T-helper 17 cell (primary cell): ENCODE results near the gene IGSF3. TPM values are rescaled to one million over a fixed set of nuclear protein-coding genes. Genes with fewer than 3 reads are reported as not detected.
"Not testable (repeated sequence)": the region's sequence is repeated elsewhere in the genome, so short reads cannot be mapped to it uniquely, and the experiment has no call there.

Experiments
- ATAC-seq: fragments of 150-1000 bp; cut with Tn5 transposase; 2 replicates; pipeline ENCODE4 v1.10.0; 2021; ENCODE audit warnings: mild to moderate bottlenecking, moderate library complexity
- DNase-seq, 3 donors: peaks; one replicate each; pipeline versions ENCODE4 v3.0.0 to v3.0.0-alpha.2; 2020 to 2021
- H3K9me3 ChIP-seq: one replicate; pipeline ENCODE4 v1.7.0; 2013; ENCODE audit warnings: low read length, mild to moderate bottlenecking; ENCODE audit not compliant: control insufficient read depth, poor library complexity, severe bottlenecking
- H3K27ac Mint-ChIP-seq: one replicate; pipeline ENCODE4 v1.8.0; 2022; ENCODE audit warnings: mild to moderate bottlenecking, moderate library complexity, mixed read lengths
- H3K27me3 Mint-ChIP-seq: one replicate; pipeline ENCODE4 v1.8.0; 2022; ENCODE audit warnings: mixed read lengths
- H3K36me3 Mint-ChIP-seq: one replicate; pipeline ENCODE4 v1.8.0; 2022; ENCODE audit warnings: low read depth, mixed read lengths
- H3K4me1 Mint-ChIP-seq: one replicate; pipeline ENCODE4 v1.8.0; 2022; ENCODE audit warnings: mild to moderate bottlenecking, mixed read lengths
- H3K4me3 Mint-ChIP-seq: one replicate; pipeline ENCODE4 v1.8.0; 2022; ENCODE audit warnings: mild to moderate bottlenecking, moderate library complexity, mixed read lengths
- total RNA-seq, 4 donors: library from RNA in 2 of 4; stranded (reverse) in 2 of 4; gene quantifications; one replicate each; pipeline ENCODE4 v1.2.3 and lab custom pipeline; 2022 to 2026

Gene IGSF3
- total RNA-seq, 2 donors from 2014 or later, result 0.02 to 0.16 TPM

DNA sequence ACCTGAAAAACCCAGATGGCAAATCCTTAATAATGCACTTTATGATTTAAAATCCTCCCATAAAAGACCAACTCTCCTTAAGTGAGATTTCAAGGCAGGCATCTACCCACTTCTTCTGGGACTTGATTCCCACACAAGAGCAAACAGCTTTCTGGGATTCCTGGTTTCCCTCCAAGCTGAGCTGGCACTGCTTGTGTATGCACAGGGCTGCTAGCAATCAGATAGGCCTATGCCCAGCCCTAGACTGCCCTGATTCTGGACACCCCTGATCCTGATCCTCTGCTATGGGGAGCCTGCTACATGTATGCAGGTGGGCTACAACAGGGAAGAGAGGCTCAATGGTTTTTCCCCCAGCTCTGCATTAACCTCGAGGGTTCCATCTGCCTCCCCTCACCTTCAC, 60.1 kb downstream of the IGSF3 start:
- H3K9me3 ChIP-seq, DNase-seq, ATAC-seq, H3K4me3 Mint-ChIP-seq, H3K36me3 Mint-ChIP-seq, H3K4me1 Mint-ChIP-seq: not testable (repeated sequence)
- Mint-ChIP-seq H3K27ac (peak overlapping the region; percentile 46), H3K27me3 (peaks cover 15% of the 10 kb centered on the region)

GRCh38 chr1:116606067-116606466, 61.5 kb downstream of the IGSF3 start:
- H3K4me3 Mint-ChIP-seq, H3K4me1 Mint-ChIP-seq, DNase-seq, H3K9me3 ChIP-seq, H3K27me3 Mint-ChIP-seq, H3K36me3 Mint-ChIP-seq: not testable (repeated sequence)
- peak overlapping the region; percentile 54 for H3K27ac Mint-ChIP-seq
- ATAC-seq, result peak; percentile 78

GRCh38 chr1:116605315-116605714, 62.2 kb downstream of the IGSF3 start:
- ATAC-seq, result no peak
- Mint-ChIP-seq H3K36me3 (no peaks in the 10 kb centered on the region), H3K27me3 (no peaks in the 10 kb centered on the region), H3K4me1 (peaks cover 9% of the 10 kb centered on the region), H3K27ac (no peak overlapping the region), H3K4me3 (no peak overlapping the region)
- no peak for DNase-seq
- H3K9me3 ChIP-seq, result no peaks in the 10 kb centered on the region

DNA sequence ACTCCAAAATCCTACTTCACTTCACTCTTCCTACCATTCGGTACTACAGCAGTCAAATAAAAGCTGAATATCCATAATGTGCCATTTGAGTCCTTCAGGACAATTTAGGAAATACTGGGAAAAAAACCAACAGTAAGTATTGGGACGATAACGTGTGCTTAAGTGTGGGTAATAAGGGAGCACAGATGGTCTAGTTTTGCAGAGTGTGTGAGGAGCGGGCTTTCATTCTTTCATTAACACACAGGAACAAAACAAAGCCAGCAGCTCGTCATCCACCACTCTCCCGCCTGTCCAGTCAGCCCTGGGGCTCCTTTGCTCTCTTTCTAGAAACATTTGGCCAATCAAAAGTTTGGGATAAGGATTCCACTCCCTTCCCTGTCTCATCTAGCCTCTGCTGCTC, 63.1 kb downstream of the IGSF3 start:
- not testable (repeated sequence) for DNase-seq, H3K4me3 Mint-ChIP-seq, H3K4me1 Mint-ChIP-seq, H3K27ac Mint-ChIP-seq, ATAC-seq, H3K27me3 Mint-ChIP-seq, H3K36me3 Mint-ChIP-seq, H3K9me3 ChIP-seq

- not testable (repeated sequence) for H3K36me3 Mint-ChIP-seq, H3K27me3 Mint-ChIP-seq, DNase-seq, H3K9me3 ChIP-seq, ATAC-seq, H3K4me1 Mint-ChIP-seq, H3K4me3 Mint-ChIP-seq
- peak overlapping the region; percentile 63 for H3K27ac Mint-ChIP-seq
Observed at GRCh38 chr1:116603646-116604045, 63.9 kb downstream of the IGSF3 start.

DNA sequence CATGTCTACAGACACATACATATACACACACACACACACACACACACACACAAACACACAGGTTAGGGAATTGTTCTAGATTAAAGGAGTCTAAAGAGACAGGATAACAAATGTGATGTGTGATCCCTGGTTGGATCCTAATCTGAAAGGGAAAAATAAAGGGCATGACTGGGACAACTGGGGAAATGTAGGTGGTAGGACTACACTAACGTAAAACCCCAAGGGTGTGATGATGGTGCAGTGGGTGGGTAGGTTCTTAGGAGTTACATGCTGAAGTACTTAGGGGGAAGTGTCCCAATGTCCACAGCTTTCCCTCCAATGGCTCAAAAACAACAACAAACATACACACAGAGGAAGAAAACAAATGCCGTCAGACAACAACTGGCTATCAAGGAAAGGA, 68.2 kb downstream of the IGSF3 start:
- not testable (repeated sequence) for ATAC-seq, H3K27ac Mint-ChIP-seq, H3K4me1 Mint-ChIP-seq, DNase-seq, H3K36me3 Mint-ChIP-seq, H3K27me3 Mint-ChIP-seq, H3K9me3 ChIP-seq, H3K4me3 Mint-ChIP-seq

DNA sequence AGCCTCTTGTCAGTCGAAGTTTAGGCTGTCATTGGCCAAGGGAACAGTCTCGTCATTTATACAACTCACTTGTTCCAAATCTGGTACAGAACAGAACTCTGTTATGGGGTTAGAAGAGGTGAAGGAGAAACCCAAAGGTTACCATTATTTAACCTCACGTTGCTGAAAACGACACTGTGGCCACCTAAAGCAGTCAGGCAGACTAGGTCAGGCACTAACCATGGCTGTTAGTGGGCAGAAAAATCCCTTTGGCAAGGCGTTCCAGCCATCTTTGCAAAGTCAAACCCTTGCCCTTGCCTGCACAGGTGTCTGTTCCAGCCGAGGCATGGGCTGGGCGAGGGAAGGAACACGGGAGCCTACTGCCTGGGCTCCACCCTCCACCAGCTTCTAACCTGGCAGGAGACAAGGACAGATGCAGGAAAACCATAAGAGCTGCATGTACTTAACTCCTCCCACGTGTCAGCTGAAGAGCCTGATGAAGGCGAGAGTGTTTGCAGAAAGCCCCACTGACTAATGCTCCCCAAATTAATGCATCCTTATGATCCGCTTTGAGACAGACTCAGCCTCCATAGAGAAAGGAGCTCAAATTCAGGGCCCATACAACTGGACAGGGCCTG, 69.0 kb downstream of the IGSF3 start:
- DNase-seq, ATAC-seq, H3K27ac Mint-ChIP-seq, H3K9me3 ChIP-seq, H3K4me1 Mint-ChIP-seq, H3K27me3 Mint-ChIP-seq, H3K4me3 Mint-ChIP-seq, H3K36me3 Mint-ChIP-seq: not testable (repeated sequence)

DNA sequence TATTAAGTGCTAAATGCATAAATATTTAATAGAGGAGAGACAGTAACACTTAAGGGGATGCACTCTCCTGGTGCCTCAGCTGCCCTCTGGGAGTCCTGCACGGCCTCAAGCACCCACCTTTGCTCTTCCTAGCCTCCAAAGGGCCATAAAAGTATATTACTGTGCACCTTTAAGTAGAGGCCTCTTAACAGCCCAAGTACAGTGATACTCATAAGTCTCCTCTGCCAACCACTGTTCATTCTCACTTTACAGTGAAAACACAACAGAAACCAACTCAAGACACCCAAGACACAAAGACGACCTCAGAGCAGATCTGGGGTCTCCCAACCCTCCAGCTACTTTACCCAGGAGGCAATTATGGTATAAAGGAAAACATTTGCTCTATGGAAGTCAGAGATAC, 70.1 kb downstream of the IGSF3 start:
- not testable (repeated sequence) for H3K4me3 Mint-ChIP-seq, H3K27me3 Mint-ChIP-seq, H3K36me3 Mint-ChIP-seq, ATAC-seq, H3K27ac Mint-ChIP-seq, H3K9me3 ChIP-seq, DNase-seq
- H3K4me1 Mint-ChIP-seq, result peaks cover 11% of the 10 kb centered on the region

DNA sequence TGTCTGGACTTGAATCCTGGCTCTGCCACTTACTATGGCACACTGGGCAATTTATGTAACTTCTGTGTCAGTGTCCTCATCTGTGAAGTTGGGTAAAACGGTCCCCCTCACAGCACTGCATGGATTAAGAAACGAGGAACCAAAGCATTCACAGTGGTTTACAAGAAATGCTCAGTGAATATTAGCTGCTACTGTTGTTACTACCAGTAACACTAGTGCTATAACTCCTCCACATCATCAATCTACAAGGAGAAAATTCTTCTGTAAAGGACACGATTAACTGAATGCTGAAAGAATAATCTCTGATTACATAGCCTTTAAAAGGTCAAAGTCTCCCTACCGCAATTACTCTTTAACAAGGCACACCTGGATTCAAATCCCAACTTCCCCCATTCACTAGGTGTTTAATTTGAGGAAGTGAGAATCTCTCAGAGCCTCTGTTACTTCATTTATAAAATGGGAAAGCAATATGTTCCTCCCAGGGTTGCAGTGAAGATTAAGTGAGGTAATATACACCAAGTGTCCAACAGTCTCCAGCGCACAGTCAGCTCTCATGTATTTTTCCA, 70.7 kb downstream of the IGSF3 start:
- not testable (repeated sequence) for H3K36me3 Mint-ChIP-seq, H3K27ac Mint-ChIP-seq, ATAC-seq, H3K9me3 ChIP-seq, H3K27me3 Mint-ChIP-seq, DNase-seq, H3K4me3 Mint-ChIP-seq
- peaks cover 11% of the 10 kb centered on the region for H3K4me1 Mint-ChIP-seq

GRCh38 chr1:116595946-116596741, 71.4 kb downstream of the IGSF3 start:
- not testable (repeated sequence) for H3K36me3 Mint-ChIP-seq, H3K27me3 Mint-ChIP-seq, H3K9me3 ChIP-seq
- Mint-ChIP-seq H3K27ac (peak overlapping the region; percentile 61), H3K4me1 (peaks cover 11% of the 10 kb centered on the region), H3K4me3 (peak overlapping the region; percentile 50)
- peak in 1 of 3 donors; percentile 29 for DNase-seq
- peak; percentile 89 for ATAC-seq

- not testable (repeated sequence) for H3K36me3 Mint-ChIP-seq, ATAC-seq, H3K9me3 ChIP-seq, H3K27me3 Mint-ChIP-seq, DNase-seq, H3K27ac Mint-ChIP-seq, H3K4me3 Mint-ChIP-seq
- H3K4me1 Mint-ChIP-seq, result peaks cover 11% of the 10 kb centered on the region
Observed at GRCh38 chr1:116595065-116595840, 72.3 kb downstream of the IGSF3 start.

DNA sequence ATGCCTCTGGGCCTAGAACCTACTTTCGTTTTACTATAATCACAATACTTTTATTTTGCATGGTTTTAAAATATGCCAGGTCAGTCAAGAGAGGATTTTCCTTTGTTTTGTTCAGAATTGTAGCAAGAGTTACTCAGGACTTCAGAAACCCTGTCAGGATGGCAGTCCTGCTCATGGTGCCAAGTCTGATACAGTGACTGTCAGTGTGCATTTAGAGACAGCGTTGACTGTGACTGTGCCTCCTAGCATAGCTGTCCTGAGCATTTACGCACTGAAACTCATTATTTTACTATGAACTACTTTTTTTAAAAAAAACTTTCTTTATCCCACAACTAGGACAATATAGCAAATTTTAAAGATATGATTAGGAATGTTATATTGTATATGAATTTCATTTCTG, 73.6 kb downstream of the IGSF3 start:
- DNase-seq, H3K9me3 ChIP-seq, H3K27ac Mint-ChIP-seq, ATAC-seq, H3K27me3 Mint-ChIP-seq, H3K36me3 Mint-ChIP-seq, H3K4me3 Mint-ChIP-seq: not testable (repeated sequence)
- peaks cover 11% of the 10 kb centered on the region for H3K4me1 Mint-ChIP-seq

GRCh38 chr1:116593401-116593800, 74.1 kb downstream of the IGSF3 start:
- not testable (repeated sequence) for H3K27ac Mint-ChIP-seq, H3K36me3 Mint-ChIP-seq

More at GRCh38 chr1:116593401-116593800, 74.1 kb downstream of the IGSF3 start:
- ATAC-seq, H3K9me3 ChIP-seq, H3K4me3 Mint-ChIP-seq, H3K27me3 Mint-ChIP-seq, DNase-seq: not testable (repeated sequence)
- peaks cover 11% of the 10 kb centered on the region for H3K4me1 Mint-ChIP-seq
